Activated CD4-positive, alpha-beta T cell treated with anti-CD3 and anti-CD28 coated beads for 36 hours (primary cell): ENCODE measurements around the gene OTX2. TPM values are rescaled to one million over a fixed set of nuclear protein-coding genes. Genes with fewer than 3 reads are reported as not detected.

ENCODE experiments used
- ATAC-seq: fragments of 200-7000 bp; cut with Tn5 transposase; one replicate; pipeline ENCODE4 v1.10.0; 2021; ENCODE audit warnings: mild to moderate bottlenecking, moderate library complexity
- CTCF ChIA-PET: fragments of 350-600 bp; sonication (Branson Sonifier 250); formaldehyde crosslinking; loops from one replicate; lab custom pipeline; 2021; ENCODE audit warnings: antibody characterized with exemption; lab: Charles Lee
- POLR2A ChIA-PET: fragments of 350-600 bp; sonication (Branson Sonifier 250); formaldehyde crosslinking; loops from one replicate; lab custom pipeline; 2021; ENCODE audit warnings: antibody characterized with exemption, inconsistent platforms; lab: Charles Lee
- DNase-seq: peaks from one replicate; pipeline ENCODE4 v3.0.0-alpha.2; 2020
- H3K27ac Mint-ChIP-seq: one replicate; pipeline ENCODE4 v1.8.0; 2021; ENCODE audit warnings: mixed read lengths
- H3K27me3 Mint-ChIP-seq: one replicate; pipeline ENCODE4 v1.8.0; 2021; ENCODE audit warnings: mixed read lengths
- H3K36me3 Mint-ChIP-seq: one replicate; pipeline ENCODE4 v1.8.0; 2021; ENCODE audit warnings: low read depth, mixed read lengths
- H3K4me1 Mint-ChIP-seq: one replicate; pipeline ENCODE4 v1.8.0; 2021; ENCODE audit warnings: mixed read lengths
- H3K4me3 Mint-ChIP-seq: one replicate; pipeline ENCODE4 v1.8.0; 2021; ENCODE audit warnings: mild to moderate bottlenecking, moderate library complexity, mixed read lengths
- H3K9me3 Mint-ChIP-seq: one replicate; pipeline ENCODE4 v1.8.0; 2021; ENCODE audit warnings: low read depth, mixed read lengths
- intact Hi-C, 2 experiments: fragments of 100-400 bp; cut with DNase I in 1 of 2; cut with micrococcal nuclease in 1 of 2; formaldehyde crosslinking; loops; one replicate each; pipeline versions ENCODE4 v1.14.2 to v1.15.1; 2022 to 2024; cut with DNase I, micrococcal nuclease
- total RNA-seq, 2 experiments: library from RNA; stranded (reverse); gene quantifications; one replicate each; pipeline ENCODE4 v1.2.3, GENCODE V29; 2021

Gene OTX2
- total RNA-seq, 2 experiments from 2014 or later, result not detected

GRCh38 chr14:56811593-56812363 lies 1.5 kb upstream of the OTX2 start:
- ChIA-PET POLR2A (no interaction called here), CTCF (interaction anchor here (1.0 kb wide), 1 partner anchor 9 kb away, joined by 4 read pairs; no protein-coding TSS in a partner anchor)
- intact Hi-C loops, result loop anchor here (2.0 to 10.0 kb wide), 2 partner anchors 15 to 253 kb away; no protein-coding TSS in a partner anchor
- no peak for DNase-seq
- ATAC-seq, result no peak
- peaks cover 3% of the 10 kb centered on the region for H3K9me3 Mint-ChIP-seq
- H3K4me1 Mint-ChIP-seq, result peaks cover 22% of the 10 kb centered on the region
- H3K27me3 Mint-ChIP-seq, result peaks cover 62% of the 10 kb centered on the region
- no peak overlapping the region for H3K4me3 Mint-ChIP-seq
- no peak overlapping the region for H3K27ac Mint-ChIP-seq
- peaks cover 2% of the 10 kb centered on the region for H3K36me3 Mint-ChIP-seq

DNA sequence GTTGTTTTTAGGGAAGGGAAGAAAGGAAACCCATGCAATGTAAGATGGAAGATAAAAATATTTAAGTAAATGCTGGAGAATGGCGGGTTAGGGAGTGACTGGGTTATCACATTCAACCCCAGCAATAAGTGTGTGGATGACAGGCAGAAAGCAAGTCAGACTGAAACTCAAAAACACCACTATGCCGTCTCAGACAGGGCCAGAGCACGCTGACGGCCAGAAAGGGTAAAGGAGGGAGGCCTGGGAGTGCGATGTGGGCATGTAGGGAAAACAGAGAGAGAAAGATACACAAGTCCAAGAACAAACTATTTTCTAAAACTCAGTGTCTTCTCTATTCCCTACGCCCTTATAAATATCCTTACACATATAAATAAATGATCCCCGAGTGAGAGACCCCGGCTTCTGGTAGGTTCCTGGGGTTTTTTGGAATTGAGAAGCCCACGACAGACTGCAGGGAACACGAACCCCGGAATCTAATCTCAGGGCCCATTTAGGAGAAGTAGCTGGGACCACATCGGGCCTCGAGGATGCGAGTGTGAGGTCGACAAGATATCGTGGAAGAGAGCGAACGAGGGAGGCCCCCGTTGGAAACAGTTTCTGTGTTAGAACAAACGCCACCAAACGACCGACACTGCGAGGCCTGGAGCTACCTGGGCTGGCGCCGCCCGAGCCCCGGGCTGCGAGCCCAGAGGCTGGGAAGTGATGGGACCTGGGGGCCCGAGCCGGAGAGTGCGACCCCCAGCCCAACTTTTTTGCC lies 735 bp upstream of the OTX2 start:
- ChIA-PET CTCF (interaction anchor here (1.0 kb wide), 1 partner anchor 8 kb away, joined by 4 read pairs; no protein-coding TSS in a partner anchor), POLR2A (no interaction called here)
- intact Hi-C loops, result loop anchor here in 1 of 2 experiments (10.0 kb wide), 1 partner anchor 254 kb away; no protein-coding TSS in a partner anchor
- ATAC-seq (no peak), DNase-seq (no peak)
- Mint-ChIP-seq H3K36me3 (peaks cover 2% of the 10 kb centered on the region), H3K9me3 (peaks cover 3% of the 10 kb centered on the region), H3K27me3 (peaks cover 68% of the 10 kb centered on the region), H3K4me1 (peaks cover 23% of the 10 kb centered on the region), H3K27ac (no peak overlapping the region), H3K4me3 (peak overlapping the region; percentile 2)

DNA sequence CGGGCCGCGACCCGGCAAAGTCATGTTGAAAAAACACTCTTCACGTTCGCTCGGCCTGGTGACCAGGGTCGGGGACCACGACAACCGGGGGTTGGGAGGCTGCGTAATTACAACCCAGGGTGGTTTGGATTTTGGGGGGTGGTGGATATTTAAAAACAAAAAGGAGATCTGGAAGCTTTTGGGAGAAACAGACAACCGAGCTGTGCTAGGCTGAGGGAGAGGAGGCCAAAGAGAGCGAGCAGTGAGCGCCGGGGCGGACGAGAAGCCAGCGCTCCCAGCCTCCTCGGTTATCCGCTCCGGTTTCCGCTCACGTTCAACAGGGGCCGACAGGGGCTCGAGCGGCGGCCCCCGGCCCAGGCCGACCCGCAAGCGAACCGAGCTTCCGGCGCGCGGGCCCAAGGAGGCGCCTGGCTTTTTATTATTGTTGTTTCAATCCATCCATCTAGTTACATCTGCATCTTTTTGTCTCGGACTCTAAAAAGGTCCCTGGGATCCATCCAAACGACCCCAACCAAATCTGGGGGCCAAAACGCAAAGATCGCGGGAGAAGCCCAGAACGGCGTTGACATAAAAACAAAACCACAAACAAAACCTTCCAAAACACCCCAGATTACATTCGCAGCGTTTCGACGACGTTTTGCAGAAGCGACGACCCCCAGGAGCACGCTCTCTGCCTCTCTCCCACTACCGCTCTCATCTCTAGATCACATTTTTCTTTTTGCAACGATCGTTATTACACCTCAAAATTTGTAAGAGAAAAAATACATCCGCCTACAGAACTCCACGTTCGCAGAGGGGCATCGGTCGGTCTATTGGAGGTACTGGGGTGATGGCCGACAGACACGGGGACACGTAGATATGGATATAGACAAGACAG lies 771 bp downstream of the OTX2 start:
- POLR2A ChIA-PET, result no interaction called here
- DNase-seq (no peak), ATAC-seq (no peak)
- H3K36me3 Mint-ChIP-seq, result peaks cover 4% of the 10 kb centered on the region
- peaks cover 4% of the 10 kb centered on the region for H3K9me3 Mint-ChIP-seq
- H3K4me1 Mint-ChIP-seq, result peaks cover 26% of the 10 kb centered on the region
- peak overlapping the region; percentile 24 for H3K4me3 Mint-ChIP-seq
- CTCF ChIA-PET, result no interaction called here
- H3K27ac Mint-ChIP-seq, result no peak overlapping the region
- intact Hi-C loops, result loop anchor here in 1 of 2 experiments (10.0 kb wide), 1 partner anchor 255 kb away; no protein-coding TSS in a partner anchor
- peaks cover 74% of the 10 kb centered on the region for H3K27me3 Mint-ChIP-seq

DNA sequence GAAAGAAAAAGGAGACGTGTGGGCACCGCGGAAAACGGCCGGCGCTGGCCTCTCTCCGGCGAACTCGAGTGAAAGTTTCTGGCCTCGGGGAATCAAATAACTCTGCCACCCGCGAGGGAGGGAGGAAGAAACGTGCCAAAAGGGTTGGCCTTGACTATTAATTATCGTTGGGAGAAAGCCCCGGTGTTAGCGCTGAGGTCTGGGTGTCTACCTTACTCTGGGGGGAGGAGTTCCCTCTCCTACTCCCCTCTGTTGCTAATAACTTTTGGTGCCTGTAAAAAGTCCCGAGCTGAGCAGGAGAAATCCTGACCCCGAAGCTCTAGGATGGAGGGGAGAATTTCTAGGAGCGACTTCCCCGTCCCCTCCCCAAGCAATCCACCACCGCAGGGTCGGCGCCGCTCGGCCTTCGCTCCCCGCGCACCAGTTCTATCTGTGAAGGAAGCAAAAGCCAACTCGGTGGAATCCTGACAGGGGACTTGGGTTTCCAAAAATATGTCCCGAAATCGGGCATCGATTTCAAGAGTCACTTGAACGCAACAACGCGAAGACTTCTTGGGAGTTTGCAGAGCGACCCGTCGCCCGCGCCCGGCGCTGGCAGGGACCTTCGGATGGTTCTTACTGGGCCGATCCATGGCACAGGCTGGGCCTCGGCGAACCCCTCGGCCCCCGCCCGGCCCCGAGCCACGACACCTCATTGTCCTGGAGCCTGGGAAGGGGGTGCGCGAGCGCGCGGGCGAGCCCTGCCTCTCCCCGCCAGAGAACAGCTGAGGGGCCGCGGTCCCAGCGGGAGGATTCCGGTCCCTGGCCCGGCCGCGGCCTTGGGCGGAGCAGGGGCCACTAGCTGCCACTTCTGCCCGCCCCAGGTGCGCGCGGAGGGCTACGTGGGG lies 1.7 kb downstream of the OTX2 start:
- DNase-seq (no peak), ATAC-seq (no peak)
- intact Hi-C loops, result no loop called here
- Mint-ChIP-seq H3K36me3 (peaks cover 4% of the 10 kb centered on the region), H3K9me3 (peaks cover 4% of the 10 kb centered on the region), H3K4me1 (peaks cover 26% of the 10 kb centered on the region), H3K4me3 (no peak overlapping the region), H3K27ac (no peak overlapping the region), H3K27me3 (peaks cover 77% of the 10 kb centered on the region)
- POLR2A ChIA-PET, result no interaction called here
- CTCF ChIA-PET, result no interaction called here

DNA sequence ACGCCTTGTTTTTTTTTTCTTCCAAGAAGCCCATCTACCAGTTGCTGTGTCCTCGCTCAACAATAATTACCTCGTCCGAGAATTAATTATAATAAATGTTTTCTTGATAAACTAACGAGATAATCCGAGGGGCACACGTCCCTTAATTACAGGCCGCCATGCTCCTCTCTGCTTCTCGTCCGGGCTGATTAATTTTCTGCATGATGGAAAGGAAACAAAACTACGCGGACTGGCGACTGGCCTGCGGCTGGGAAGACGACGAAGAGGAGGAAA lies 2.2 kb downstream of the OTX2 start:
- no peak overlapping the region for H3K27ac Mint-ChIP-seq
- no peak for ATAC-seq
- no peak overlapping the region for H3K4me3 Mint-ChIP-seq
- POLR2A ChIA-PET, result no interaction called here
- no peak for DNase-seq
- H3K4me1 Mint-ChIP-seq, result peaks cover 26% of the 10 kb centered on the region
- intact Hi-C loops, result no loop called here
- peaks cover 4% of the 10 kb centered on the region for H3K36me3 Mint-ChIP-seq
- CTCF ChIA-PET, result no interaction called here
- peaks cover 4% of the 10 kb centered on the region for H3K9me3 Mint-ChIP-seq
- H3K27me3 Mint-ChIP-seq, result peaks cover 77% of the 10 kb centered on the region

- H3K4me3 Mint-ChIP-seq, result no peak overlapping the region
- ATAC-seq (no peak), DNase-seq (no peak)
- H3K36me3 Mint-ChIP-seq, result peaks cover 4% of the 10 kb centered on the region
- peaks cover 77% of the 10 kb centered on the region for H3K27me3 Mint-ChIP-seq
- CTCF ChIA-PET, result no interaction called here
- H3K27ac Mint-ChIP-seq, result no peak overlapping the region
- peaks cover 4% of the 10 kb centered on the region for H3K9me3 Mint-ChIP-seq
- intact Hi-C loops, result no loop called here
- H3K4me1 Mint-ChIP-seq, result peaks cover 26% of the 10 kb centered on the region
- POLR2A ChIA-PET, result no interaction called here
Observed at GRCh38 chr14:56807386-56808109, 2.7 kb downstream of the OTX2 start.

- H3K27ac Mint-ChIP-seq, result no peak overlapping the region
- H3K4me3 Mint-ChIP-seq, result no peak overlapping the region
- ChIA-PET CTCF (no interaction called here), POLR2A (no interaction called here)
- ATAC-seq (no peak), DNase-seq (no peak)
- peaks cover 26% of the 10 kb centered on the region for H3K4me1 Mint-ChIP-seq
- H3K27me3 Mint-ChIP-seq, result peaks cover 81% of the 10 kb centered on the region
- peaks cover 4% of the 10 kb centered on the region for H3K36me3 Mint-ChIP-seq
- H3K9me3 Mint-ChIP-seq, result peaks cover 4% of the 10 kb centered on the region
- intact Hi-C loops, result no loop called here
Observed at GRCh38 chr14:56806760-56807159, 3.5 kb downstream of the OTX2 start.

DNA sequence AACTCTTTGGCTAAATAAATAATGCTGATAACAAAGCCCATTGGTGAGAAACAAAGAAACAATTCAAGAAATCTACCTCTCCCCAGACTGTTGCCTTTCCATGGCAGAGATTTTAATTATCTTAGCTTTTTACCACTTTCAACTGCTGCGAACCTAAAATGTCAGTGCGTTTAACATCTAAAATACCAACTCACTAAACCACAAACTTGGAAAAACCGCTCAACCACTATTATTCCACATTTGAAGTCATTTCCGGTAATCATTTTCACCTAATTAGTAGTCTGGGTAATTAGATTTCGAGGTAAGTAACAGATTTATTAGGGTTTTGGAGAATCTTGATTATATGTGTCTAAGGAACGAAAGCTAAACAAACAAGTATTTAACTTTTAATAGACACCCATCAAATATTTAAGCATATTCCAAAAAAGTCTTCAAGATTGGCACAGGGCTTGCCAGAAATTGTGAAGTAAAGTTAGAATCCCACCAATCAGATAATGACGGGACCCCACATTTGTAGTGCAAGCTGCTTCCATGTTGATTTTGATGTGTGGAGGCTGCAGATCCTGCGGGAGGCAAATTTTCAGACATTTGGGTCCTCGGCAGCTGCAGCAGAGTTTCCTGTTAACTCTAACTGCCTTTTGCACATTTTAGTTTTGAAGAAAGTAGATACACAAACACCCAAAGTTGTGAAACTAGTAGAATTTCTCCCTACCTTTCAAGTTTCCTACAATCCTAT lies 4.1 kb downstream of the OTX2 start:
- CTCF ChIA-PET, result no interaction called here
- peaks cover 4% of the 10 kb centered on the region for H3K9me3 Mint-ChIP-seq
- no peak overlapping the region for H3K27ac Mint-ChIP-seq
- intact Hi-C loops, result no loop called here
- H3K36me3 Mint-ChIP-seq, result peaks cover 4% of the 10 kb centered on the region
- ATAC-seq (no peak), DNase-seq (no peak)
- H3K4me1 Mint-ChIP-seq, result peaks cover 26% of the 10 kb centered on the region
- POLR2A ChIA-PET, result interaction anchor here (0.6 kb wide), 1 partner anchor 55 kb away, joined by 3 read pairs; no protein-coding TSS in a partner anchor
- peaks cover 86% of the 10 kb centered on the region for H3K27me3 Mint-ChIP-seq
- H3K4me3 Mint-ChIP-seq, result no peak overlapping the region

- ChIA-PET POLR2A (interaction anchor here (0.6 kb wide), 1 partner anchor 54 kb away, joined by 3 read pairs; no protein-coding TSS in a partner anchor), CTCF (no interaction called here)
- Mint-ChIP-seq H3K9me3 (peaks cover 4% of the 10 kb centered on the region), H3K4me1 (peaks cover 23% of the 10 kb centered on the region), H3K27ac (no peak overlapping the region), H3K27me3 (peaks cover 84% of the 10 kb centered on the region), H3K36me3 (peaks cover 4% of the 10 kb centered on the region), H3K4me3 (no peak overlapping the region)
- DNase-seq (no peak), ATAC-seq (no peak)
- intact Hi-C loops, result no loop called here
Observed at GRCh38 chr14:56805201-56805991, 4.9 kb downstream of the OTX2 start.
